Measurements from ENCODE around the gene AMN1. TPM values are rescaled to one million over a fixed set of nuclear protein-coding genes. Genes with fewer than 3 reads are reported as not detected.

The AMN1 gene
- total and polyA plus RNA-seq, 2 donors (not counting 1 experiment from before 2014, with no cell fraction given): 9.1 to 10.4 TPM

- TF ChIP-seq, protein P1, sequence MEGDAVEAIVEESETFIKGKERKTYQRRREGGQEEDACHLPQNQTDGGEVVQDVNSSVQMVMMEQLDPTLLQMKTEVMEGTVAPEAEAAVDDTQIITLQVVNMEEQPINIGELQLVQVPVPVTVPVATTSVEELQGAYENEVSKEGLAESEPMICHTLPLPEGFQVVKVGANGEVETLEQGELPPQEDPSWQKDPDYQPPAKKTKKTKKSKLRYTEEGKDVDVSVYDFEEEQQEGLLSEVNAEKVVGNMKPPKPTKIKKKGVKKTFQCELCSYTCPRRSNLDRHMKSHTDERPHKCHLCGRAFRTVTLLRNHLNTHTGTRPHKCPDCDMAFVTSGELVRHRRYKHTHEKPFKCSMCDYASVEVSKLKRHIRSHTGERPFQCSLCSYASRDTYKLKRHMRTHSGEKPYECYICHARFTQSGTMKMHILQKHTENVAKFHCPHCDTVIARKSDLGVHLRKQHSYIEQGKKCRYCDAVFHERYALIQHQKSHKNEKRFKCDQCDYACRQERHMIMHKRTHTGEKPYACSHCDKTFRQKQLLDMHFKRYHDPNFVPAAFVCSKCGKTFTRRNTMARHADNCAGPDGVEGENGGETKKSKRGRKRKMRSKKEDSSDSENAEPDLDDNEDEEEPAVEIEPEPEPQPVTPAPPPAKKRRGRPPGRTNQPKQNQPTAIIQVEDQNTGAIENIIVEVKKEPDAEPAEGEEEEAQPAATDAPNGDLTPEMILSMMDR (conservative IDR thresholded peaks at IDR 0.05 in 1 of 2, IDR thresholded peaks at IDR 0.05 in 1 of 2; ENCODE audit: low read depth in 1 of 2, low read length in 2 of 2): no peak
- TF ChIP-seq EZH2 (IDR thresholded peaks at IDR 0.05; ENCODE audit: low read length, missing control alignments): no peak
- Histone ChIP-seq H3K27me3 (ENCODE audit: control insufficient read depth, insufficient read depth, low read length) (no peaks in the 10 kb centered on the region), H3K79me2 (ENCODE audit: control insufficient read depth, insufficient read depth, low read length) (no peaks in the 10 kb centered on the region), H2AFZ (ENCODE audit: low read length) (no peak overlapping the region), H3K27ac (ENCODE audit: insufficient read depth, low read length) (no peak overlapping the region), H3K4me1 (ENCODE audit: control insufficient read depth, extremely low read depth, insufficient read depth, low read length) (no peaks in the 10 kb centered on the region), H3K4me2 (ENCODE audit: extremely low read depth, insufficient read depth, low read length) (no peak overlapping the region), H3K4me3 (replicated peaks in 1 of 4; ENCODE audit: control extremely low read depth in 1 of 4, insufficient read depth in 1 of 4, low read depth in 3 of 4, low read length in 4 of 4) (no peak overlapping the region), H3K36me3 (ENCODE audit: control insufficient read depth, insufficient read depth, low read length) (no peaks in the 10 kb centered on the region), H3K9ac (ENCODE audit: insufficient read depth, low read length) (no peak overlapping the region), H4K20me1 (ENCODE audit: control insufficient read depth, extremely low read depth, insufficient read depth, low read length) (no peaks in the 10 kb centered on the region), H3K9me3 (ENCODE audit: control insufficient read depth, insufficient read depth, low read depth, low read length) (no peaks in the 10 kb centered on the region)
- no peak for DNase-seq (ENCODE audit: low read depth in 2 of 2)
These were observed 14.1 kb upstream of the AMN1 start for GRCh38 chr12:31742891-31743290.

DNA sequence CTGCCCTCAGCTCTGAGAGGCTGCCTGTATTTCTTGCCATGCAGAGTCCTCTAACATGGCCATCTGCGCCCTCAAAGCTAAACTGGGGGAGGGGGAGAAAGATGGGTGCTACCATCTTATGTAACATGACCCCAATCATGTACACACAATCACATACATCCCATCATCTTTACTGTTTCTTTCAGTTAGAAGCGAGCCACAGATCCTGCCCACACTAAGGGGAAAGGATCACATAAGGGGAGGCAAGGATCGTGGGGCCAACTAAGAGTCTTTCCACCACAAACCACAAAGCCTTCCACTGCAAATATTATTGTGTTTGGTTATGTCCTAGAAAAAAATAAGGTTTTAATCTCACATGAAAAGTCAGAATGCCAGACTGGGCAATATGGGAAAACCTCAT, 11.8 kb upstream of the AMN1 start:
- Histone ChIP-seq H3K4me1 (ENCODE audit: control insufficient read depth, extremely low read depth, insufficient read depth, low read length) (no peaks in the 10 kb centered on the region), H3K9ac (ENCODE audit: insufficient read depth, low read length) (no peak overlapping the region), H3K79me2 (ENCODE audit: control insufficient read depth, insufficient read depth, low read length) (no peaks in the 10 kb centered on the region), H3K27ac (ENCODE audit: insufficient read depth, low read length) (no peak overlapping the region), H3K36me3 (ENCODE audit: control insufficient read depth, insufficient read depth, low read length) (no peaks in the 10 kb centered on the region), H3K9me3 (ENCODE audit: control insufficient read depth, insufficient read depth, low read depth, low read length) (no peaks in the 10 kb centered on the region), H3K27me3 (ENCODE audit: control insufficient read depth, insufficient read depth, low read length) (no peaks in the 10 kb centered on the region), H4K20me1 (ENCODE audit: control insufficient read depth, extremely low read depth, insufficient read depth, low read length) (no peaks in the 10 kb centered on the region), H2AFZ (ENCODE audit: low read length) (no peak overlapping the region), H3K4me3 (replicated peaks in 1 of 4; ENCODE audit: control extremely low read depth in 1 of 4, insufficient read depth in 1 of 4, low read depth in 3 of 4, low read length in 4 of 4) (no peak overlapping the region), H3K4me2 (ENCODE audit: extremely low read depth, insufficient read depth, low read length) (no peak overlapping the region)
- TF ChIP-seq, protein P1 (conservative IDR thresholded peaks at IDR 0.05 in 1 of 2, IDR thresholded peaks at IDR 0.05 in 1 of 2; ENCODE audit: low read depth in 1 of 2, low read length in 2 of 2): no peak
- TF ChIP-seq EZH2 (IDR thresholded peaks at IDR 0.05; ENCODE audit: low read length, missing control alignments): no peak
- DNase-seq (ENCODE audit: low read depth in 2 of 2): no peak

DNA sequence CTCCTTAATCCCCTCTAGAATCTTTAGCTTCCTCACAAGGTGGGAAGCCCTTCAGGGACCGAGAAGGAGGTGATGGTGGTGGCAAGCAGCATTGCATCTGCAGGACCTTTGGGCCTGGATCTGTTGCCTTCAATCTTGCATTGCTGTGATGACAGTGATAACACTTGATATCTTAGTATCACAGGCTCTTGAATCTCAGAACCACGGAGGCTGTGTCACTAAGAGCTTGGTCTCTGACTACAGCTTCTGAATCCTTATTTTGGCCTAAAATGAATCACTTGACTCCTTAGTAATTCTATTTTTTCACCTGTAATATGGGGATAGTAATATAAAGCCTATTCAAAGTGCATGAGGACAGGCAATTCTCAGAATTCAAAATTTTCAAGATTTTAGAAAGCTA, 8.9 kb upstream of the AMN1 start:
- no peaks in the 10 kb centered on the region for H3K27me3 ChIP-seq (ENCODE audit: control insufficient read depth, insufficient read depth, low read length)
- no peak for DNase-seq (ENCODE audit: low read depth in 2 of 2)
- H2AFZ ChIP-seq (ENCODE audit: low read length): no peak overlapping the region
- no peak overlapping the region for H3K4me3 ChIP-seq (replicated peaks in 1 of 4; ENCODE audit: control extremely low read depth in 1 of 4, insufficient read depth in 1 of 4, low read depth in 3 of 4, low read length in 4 of 4)
- no peaks in the 10 kb centered on the region for H3K36me3 ChIP-seq (ENCODE audit: control insufficient read depth, insufficient read depth, low read length)
- H3K79me2 ChIP-seq (ENCODE audit: control insufficient read depth, insufficient read depth, low read length): no peaks in the 10 kb centered on the region
- no peaks in the 10 kb centered on the region for H3K9me3 ChIP-seq (ENCODE audit: control insufficient read depth, insufficient read depth, low read depth, low read length)
- H3K4me1 ChIP-seq (ENCODE audit: control insufficient read depth, extremely low read depth, insufficient read depth, low read length): peaks cover 4% of the 10 kb centered on the region
- H4K20me1 ChIP-seq (ENCODE audit: control insufficient read depth, extremely low read depth, insufficient read depth, low read length): no peaks in the 10 kb centered on the region
- no peak overlapping the region for H3K4me2 ChIP-seq (ENCODE audit: extremely low read depth, insufficient read depth, low read length)
- H3K27ac ChIP-seq (ENCODE audit: insufficient read depth, low read length): no peak overlapping the region
- no peak for TF ChIP-seq EZH2 (IDR thresholded peaks at IDR 0.05; ENCODE audit: low read length, missing control alignments)
- TF ChIP-seq, protein P1 (conservative IDR thresholded peaks at IDR 0.05 in 1 of 2, IDR thresholded peaks at IDR 0.05 in 1 of 2; ENCODE audit: low read depth in 1 of 2, low read length in 2 of 2): no peak
- no peak overlapping the region for H3K9ac ChIP-seq (ENCODE audit: insufficient read depth, low read length)
